AG09319 (cell line): Measurements from ENCODE around the gene OTUD6A.
A peak's percentile ranks its signal among the peaks of the same experiment; 100 is the strongest.

Source experiments
- DNase-seq: peaks from one replicate; pipeline ENCODE4 v3.0.0-alpha.2; 2010; ENCODE audit warnings: low read depth; ENCODE audit errors: extremely low read depth
- CTCF ChIP-seq: IDR thresholded peaks from 2 replicates; pipeline ENCODE4 v1.5.1; 2011; ENCODE audit warnings: low read depth, mild to moderate bottlenecking, inconsistent platforms, low read length, moderate library complexity

Gene OTUD6A

GRCh38 chrX:70079297-70079696, 17.0 kb downstream of the OTUD6A start:
- no peak for DNase-seq
- TF ChIP-seq CTCF = no peak

- no peak for TF ChIP-seq CTCF
- no peak for DNase-seq
Observed at GRCh38 chrX:70079870-70080269, 17.6 kb downstream of the OTUD6A start.

- no peak for TF ChIP-seq CTCF
- DNase-seq = no peak
Observed at GRCh38 chrX:70082723-70083122, 20.5 kb downstream of the OTUD6A start.

- DNase-seq = no peak
- no peak for TF ChIP-seq CTCF
Observed at GRCh38 chrX:70084592-70085240, 22.5 kb downstream of the OTUD6A start.

- TF ChIP-seq CTCF = no peak
- peak; percentile 20 for DNase-seq
Observed at GRCh38 chrX:70087857-70088630, 25.8 kb downstream of the OTUD6A start.

GRCh38 chrX:70088751-70089150, 26.5 kb downstream of the OTUD6A start:
- TF ChIP-seq CTCF = no peak
- DNase-seq = no peak

GRCh38 chrX:70089604-70090297, 27.5 kb downstream of the OTUD6A start:
- TF ChIP-seq CTCF = no peak
- no peak for DNase-seq
